Vagina (tissue), 2 donors: ENCODE data around the gene VPS45.

Experiments
- CTCF ChIP-seq, 3 experiments: fragments of 450-650 bp in 2 of 3; fragments of 200-600 bp in 1 of 3; sonication (generic) in 1 of 3; IDR thresholded peaks; one replicate each; pipeline ENCODE4 v1.5.1; 2017 to 2019; ENCODE audit warnings: antibody characterized with exemption in 3 of 3, mild to moderate bottlenecking in 2 of 3, moderate library complexity in 2 of 3
- POLR2A ChIP-seq, 2 donors: fragments of 450-650 bp; IDR thresholded peaks; one replicate each; pipeline ENCODE4 v1.6.1; 2017; ENCODE audit warnings: antibody characterized with exemption in 2 of 2, mild to moderate bottlenecking in 2 of 2, moderate library complexity in 2 of 2
- POLR2AphosphoS5 ChIP-seq, 2 donors: sonication (generic); formaldehyde crosslinking; IDR thresholded peaks; one replicate each; pipeline ENCODE4 v1.9.0; 2017; ENCODE audit warnings: antibody characterized with exemption in 2 of 2, mild to moderate bottlenecking in 2 of 2, low read depth in 1 of 2; ENCODE audit not compliant: insufficient read depth in 1 of 2

DNA sequence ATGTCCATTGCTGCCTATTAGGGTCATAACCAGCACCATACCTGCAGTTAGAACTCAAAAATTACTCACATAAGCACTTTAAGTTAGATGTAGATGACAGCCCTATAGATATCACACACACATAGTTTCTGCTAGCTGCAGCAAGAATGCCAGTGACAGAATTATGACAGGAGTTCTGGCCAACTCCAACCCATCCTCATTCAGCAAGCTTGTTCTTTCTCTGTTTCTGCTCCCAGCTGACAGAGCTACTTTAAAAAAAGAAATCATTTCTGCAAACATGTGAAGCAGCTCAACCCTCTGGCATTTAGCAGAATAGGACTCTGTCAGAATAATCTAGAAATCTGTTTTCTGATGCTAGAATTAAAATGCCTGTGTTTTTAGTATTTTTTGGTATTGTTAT is 33.2 kb upstream of the VPS45 start:
- TF ChIP-seq CTCF (IDR thresholded peaks at IDR 0.05) (no peak), POLR2A (IDR thresholded peaks at IDR 0.05) (no peak), POLR2AphosphoS5 (IDR thresholded peaks at IDR 0.05; ENCODE audit: insufficient read depth in 1 of 2, low read depth in 1 of 2) (no peak)
